ENCODE results near the gene NUP58.

Gene NUP58, protein sequence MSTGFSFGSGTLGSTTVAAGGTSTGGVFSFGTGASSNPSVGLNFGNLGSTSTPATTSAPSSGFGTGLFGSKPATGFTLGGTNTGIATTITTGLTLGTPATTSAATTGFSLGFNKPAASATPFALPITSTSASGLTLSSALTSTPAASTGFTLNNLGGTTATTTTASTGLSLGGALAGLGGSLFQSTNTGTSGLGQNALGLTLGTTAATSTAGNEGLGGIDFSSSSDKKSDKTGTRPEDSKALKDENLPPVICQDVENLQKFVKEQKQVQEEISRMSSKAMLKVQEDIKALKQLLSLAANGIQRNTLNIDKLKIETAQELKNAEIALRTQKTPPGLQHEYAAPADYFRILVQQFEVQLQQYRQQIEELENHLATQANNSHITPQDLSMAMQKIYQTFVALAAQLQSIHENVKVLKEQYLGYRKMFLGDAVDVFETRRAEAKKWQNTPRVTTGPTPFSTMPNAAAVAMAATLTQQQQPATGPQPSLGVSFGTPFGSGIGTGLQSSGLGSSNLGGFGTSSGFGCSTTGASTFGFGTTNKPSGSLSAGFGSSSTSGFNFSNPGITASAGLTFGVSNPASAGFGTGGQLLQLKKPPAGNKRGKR

DNA sequence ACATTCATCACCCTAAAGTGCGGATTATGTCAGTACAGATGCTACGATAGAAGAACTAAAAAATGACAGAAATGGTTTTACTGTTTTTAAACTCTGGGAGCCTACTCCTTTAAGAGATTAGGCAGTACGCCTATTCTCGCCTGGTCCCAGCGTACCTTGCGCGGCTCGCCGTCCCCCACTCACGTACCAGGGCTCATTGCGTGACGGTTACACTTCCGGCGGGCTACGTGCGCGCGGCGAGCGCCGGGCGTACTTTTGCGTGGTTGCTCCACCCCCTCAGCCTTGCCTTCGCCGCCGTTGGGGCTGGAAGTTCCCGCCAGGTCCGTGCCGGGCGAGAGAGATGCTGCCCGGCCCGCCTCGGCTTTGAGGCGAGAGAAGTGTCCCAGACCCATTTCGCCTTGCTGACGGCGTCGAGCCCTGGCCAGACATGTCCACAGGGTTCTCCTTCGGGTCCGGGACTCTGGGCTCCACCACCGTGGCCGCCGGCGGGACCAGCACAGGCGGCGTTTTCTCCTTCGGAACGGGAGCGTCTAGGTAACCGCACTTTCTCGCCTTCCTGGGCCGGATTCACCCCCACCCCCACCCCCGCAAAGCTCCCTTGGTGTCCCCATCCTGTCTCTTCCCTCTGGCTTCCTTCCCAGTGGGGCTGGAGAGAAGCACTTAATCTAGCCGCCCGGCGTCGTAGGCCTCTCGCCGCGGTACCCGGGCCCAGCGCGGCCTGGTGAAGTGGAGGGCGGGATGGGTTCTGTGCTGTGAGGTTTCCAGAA lies at the start of gene NUP58:
NUP58 (plus strand) TSS at position 279 of the 767 bp plus-strand sequence; CDS start at position 428, 149 bp downstream.
- peak; percentile 96 to 97 (median 97) for DNase-seq

DNA sequence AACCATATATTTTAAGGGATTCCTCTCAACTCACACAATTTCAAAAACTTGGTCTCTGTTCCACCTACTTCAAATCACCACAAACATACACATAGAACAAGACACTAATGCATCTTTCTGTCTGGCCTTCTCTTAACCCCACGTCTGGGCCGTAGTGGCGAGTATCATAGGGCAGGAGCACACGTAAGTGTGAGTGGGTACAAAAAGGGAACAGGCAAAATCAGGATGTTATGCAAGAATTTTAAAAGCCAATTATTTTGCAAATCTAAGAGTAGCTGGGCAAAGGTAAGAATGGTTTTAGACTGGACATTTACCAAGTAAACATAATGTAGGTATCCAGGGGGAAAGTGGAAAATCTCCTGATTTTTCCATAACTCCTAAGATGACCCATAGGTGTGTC lies 49.2 kb upstream of the NUP58 start:
- peak; percentile 45 to 56 (median 54) for DNase-seq

DNA sequence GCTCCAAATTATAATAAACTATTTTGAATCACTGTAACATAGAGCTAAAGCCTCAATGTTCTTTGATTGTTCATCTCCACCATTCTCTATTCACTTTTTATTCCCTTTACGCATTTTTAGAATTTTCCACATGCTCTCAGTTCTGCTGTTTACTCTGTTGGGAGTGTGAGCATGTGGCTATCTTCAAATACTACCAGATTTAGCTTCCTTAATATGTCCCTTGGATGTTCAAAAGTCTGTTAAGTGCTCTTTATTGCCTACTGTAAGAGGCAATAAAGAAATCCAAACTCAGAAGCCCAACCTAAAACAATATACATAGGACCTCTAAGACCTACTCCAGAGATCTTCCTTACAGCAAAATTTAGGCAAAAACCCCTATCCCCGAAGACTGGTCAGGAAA lies 48.7 kb upstream of the NUP58 start:
- no peak for DNase-seq

DNA sequence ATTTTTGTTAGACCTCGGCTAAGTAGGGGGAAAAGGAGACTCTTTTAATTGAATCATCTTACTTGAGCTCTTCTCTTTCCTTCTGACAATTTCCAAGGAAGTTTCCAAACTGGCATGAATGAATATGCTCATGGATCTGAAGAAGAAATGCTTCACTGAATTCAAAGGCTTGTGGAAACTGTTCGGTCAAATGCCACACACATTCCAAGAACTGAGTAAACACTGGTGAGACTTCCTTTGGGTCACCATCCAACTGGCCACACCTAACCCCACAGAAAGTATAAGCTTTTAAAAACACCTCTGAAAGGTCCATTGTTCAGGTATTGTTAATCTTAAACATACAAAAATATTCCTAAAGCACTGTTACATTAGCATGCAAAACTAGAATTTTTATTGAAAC lies 47.7 kb upstream of the NUP58 start:
- DNase-seq = no peak

DNA sequence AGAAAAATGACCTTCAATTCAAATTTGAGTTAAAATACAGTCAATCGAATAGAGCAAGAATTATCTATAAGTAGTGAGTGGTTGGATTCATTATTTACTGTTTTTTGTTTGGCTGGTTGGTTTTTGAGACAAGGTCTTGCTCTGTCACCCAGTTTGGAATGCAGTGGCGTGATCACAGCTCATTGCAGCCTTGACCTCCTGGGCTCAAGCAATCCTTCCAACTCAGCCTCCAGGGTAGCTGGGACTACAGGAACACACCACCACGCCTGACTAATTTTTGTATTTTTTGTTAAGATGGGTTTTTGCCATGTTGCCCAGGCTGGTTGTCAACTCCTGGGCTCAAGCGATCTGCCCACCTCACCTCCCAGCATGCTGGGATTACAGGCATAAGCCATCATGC lies 39.2 kb upstream of the NUP58 start:
- no peak for DNase-seq

DNA sequence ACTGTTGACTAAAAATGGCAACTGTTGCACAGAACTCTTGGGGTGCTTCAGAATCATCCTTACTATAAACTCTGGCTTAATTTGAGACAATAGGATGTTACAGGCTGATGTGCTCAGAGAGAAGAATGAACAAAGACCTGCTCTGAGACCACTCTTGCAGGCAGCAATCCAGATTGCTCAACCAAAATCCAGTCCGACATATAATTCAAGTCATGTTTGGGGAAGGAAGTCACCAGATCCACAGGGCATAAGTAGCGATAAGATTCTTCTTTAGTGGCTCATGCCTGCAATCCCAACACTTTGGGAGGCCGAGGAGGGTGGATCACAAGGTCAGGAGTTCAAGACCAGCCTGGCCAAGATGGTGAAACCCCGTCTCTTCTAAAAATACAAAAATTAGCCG lies 34.7 kb upstream of the NUP58 start:
- DNase-seq = no peak

DNA sequence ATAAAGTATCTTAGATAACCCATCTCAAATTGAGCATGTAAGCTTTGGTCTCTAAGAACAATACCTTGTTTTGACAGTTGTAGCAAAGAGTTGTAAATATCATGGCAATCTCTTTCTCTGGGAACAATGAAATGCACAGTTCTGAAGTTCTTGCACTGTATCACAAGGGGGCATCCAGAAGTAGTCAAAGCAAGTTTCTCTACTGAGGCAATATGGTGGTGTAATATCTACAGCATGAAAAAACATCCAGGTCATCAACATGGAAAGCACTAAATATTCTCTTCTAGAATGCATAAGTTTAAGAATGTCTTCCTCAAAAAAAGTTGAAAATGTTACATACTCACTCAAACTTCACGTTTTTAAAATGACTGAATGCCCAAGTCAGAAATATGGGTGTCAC lies 33.7 kb upstream of the NUP58 start:
- DNase-seq = peak; percentile 30 to 38 (median 33)

DNA sequence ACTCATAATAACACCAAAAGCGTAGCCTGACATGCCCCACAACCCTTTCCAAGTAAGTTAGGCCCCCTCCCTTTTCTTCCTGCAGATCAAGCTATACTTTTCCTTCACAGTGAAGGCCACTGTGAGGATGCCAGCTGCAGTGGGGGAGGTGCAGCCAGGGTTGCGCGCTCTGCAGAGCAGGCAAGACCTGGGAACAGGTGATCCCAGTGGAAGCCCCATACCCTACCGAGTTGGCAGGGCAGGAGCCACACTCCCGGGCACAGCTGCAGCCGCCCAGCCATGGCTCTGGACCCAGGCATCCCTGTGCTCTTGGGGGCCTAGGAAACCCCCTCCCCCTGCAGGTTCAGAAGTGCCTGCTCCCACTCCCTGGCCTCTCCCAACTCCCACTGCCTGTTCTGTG lies 32.9 kb upstream of the NUP58 start:
- no peak for DNase-seq

DNA sequence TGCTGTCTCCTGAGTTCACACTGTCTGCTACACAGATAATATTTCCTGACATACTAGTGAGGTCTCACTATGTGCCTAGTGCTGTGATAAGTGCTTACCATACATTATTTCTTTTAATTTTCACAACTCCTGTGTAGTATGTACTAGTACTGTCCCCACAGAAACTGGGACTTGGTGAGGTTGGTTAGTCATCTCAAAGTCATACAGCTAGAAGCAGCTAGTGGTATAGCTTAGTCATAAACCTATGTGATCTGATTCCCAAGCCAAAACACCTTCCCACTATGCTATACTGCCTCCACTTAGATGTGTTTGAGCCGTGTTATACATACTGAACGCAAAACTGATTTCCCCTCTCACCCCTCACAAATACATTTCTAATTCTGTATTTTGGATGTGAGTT lies 24.7 kb upstream of the NUP58 start:
- peak in 1 of 3 donors; percentile 32 for DNase-seq

DNA sequence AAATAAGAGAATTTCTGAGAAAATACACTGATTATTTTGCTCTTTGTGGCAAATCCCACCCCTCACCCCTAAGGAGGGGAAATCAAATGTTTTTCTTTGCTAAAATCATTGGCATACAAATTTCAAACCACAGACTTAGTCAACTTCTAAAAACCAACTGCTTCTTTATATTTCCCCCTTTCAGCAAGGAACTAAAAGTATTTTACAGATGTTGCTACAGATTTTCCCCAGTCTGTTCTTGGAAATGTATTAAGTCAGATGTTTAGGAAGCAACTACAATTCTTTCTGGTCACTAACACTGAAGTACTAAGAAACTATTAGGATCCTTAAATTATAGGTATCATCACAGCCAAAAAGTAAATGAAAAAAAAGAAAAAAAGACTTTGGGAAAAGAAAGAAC lies 21.0 kb upstream of the NUP58 start:
- DNase-seq = peak in 2 of 3 donors; percentile 25 to 59

DNA sequence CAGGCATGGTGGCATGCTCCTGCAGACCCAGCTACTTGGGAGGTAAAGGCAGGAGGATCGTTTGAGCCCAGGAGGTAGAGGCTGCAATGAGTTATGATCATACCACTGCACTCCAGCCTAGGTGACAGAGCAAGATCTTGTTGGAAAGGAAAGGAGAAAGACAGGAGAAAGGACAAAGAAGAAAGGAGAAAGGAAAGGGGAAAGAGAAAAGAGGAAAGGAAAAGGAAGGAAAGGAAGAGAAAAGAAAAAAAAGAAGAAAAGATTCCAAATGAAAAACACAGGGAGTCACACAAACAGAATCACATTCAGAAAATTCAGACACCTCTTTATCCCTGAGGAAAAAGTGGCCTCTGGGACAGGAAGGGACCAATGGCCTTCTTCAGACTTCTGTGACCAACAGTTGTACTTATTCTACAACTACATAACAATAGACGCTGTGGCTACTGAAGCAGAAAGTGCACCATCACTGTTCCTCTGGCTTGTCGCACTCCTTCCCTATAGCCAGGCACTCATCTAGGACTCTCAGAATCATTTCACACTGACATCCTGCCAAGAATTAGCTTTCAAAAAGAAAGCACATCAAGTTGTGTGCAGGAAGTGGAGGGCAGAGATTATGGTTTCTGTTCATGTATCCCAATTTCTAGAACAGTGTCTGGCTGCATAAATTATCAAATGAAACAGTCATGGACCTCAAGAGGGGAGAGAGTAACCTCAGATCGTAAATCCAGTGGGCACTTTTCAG lies 20.1 kb upstream of the NUP58 start:
- DNase-seq = no peak

DNA sequence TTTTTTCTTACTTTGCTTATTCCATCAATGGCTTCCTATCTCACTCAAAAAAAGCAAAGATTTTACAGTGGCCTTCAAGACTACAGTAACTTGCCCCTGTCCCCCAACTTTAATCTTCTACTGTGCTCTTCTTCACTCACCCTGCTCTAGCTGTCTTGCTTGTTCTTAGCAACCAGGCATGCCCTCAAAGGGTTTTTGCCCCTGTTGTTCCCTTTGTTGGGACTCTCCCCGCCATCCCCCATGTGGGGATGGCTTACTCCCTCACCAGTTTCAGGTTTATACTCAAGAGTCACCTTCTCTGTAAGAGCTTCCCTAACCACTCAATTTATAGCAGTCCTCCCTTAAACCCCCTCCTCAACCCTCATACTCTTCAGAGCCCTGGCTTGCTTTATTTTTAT lies 19.5 kb upstream of the NUP58 start:
- DNase-seq = no peak

DNA sequence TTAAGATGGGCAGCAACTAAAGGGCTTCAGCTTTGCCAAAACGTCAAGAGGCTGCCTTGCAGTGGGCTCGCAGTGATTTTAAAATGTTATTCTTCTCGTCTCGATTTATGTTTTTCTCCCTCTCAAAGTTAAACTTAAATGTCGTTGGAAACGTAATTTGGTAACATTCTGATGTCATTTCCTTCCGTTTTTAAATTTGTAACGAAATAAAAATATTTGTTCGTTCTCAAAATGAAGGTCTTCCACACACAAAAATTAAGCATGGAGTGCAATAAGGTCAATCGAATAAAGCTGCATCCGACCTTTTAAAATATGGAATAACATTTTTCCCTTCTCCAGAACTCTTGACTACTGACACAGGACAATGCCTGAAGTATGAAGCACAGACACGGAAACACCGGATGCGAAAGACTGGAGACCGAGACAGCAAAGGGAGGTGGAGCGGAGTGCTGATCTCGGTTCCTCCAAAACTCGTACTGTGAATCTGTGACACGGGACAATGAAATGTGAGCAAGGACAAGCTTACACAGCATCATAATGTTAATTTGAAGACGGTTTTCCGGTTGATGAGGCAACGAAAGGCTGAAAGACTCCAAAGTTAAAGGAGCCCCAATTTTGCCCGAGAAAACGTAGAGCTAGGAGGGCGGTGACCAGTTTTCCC lies 15.0 kb upstream of the NUP58 start:
- peak; percentile 62 to 72 (median 64) for DNase-seq

DNA sequence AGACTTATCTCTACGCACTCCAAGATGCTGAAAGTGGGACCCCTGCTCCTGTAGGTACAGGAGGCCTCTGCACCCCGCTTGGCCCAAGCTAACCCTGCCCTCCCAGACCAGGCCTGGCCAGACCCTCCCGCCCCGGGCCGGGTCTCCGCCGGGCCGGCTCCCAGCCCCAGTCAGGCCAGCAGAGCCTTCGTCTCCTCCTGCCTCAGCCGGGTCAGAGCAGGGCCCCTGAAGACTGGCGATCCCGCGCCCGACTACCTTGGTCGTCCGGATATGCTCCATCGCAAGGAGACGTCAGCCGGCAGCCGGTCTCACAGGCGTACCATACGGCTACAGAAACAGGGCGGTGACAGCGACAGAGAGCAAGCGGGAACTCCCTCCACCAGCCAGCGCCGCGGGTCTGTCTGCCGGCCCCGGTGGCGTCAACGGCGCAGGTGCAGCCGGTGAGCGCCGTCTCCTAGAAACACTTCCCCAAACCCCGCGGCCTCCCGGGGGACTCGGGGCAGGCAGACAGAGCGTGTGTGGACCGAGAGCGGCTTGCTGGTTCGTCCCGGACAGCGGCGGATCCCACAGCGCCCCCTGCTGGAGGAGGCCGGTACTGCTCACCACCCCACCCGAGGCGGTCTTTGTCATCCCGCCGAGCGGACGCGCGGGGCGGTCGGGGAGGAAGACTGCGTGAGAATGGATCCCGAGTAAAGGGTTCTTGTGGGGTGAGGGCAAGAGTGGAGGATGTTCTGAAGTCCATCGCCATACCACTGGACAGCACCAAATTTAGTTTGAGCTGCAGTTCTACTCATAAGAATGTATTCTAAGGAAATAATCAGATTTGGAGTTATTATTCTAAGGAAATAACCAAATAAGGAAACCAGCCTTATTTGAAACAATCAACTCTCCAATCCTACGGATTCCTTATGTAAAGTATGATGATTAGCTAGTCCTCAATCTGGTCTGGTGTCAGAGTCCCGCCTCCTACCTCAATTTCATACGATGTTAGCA lies 14.2 kb upstream of the NUP58 start, which contains the start of gene MTMR6:
MTMR6 (minus strand) TSS at position 520 of the 993 bp plus-strand sequence; CDS start at position 279, 241 bp downstream.
- peak; percentile 88 to 94 (median 94) for DNase-seq

DNA sequence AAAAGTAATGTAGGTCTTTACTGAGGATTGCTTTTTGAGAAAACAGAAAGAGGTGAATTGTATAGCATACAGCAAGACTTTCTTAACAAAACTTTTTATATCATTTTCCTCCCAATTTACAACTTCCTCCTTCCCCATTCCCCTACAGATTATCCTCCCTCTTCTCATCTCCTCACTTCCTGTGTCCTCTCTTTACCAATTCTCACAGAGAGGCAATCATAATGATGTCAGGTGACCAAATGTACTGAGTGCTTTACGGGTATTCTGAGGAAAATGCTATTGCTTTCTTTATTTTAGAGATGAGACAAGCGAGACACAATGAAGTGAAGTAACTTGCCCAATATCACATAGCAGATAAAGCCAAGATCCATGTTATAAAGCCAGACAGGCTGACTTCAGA lies 12.5 kb upstream of the NUP58 start:
- DNase-seq = peak in 1 of 3 donors; percentile 46

DNA sequence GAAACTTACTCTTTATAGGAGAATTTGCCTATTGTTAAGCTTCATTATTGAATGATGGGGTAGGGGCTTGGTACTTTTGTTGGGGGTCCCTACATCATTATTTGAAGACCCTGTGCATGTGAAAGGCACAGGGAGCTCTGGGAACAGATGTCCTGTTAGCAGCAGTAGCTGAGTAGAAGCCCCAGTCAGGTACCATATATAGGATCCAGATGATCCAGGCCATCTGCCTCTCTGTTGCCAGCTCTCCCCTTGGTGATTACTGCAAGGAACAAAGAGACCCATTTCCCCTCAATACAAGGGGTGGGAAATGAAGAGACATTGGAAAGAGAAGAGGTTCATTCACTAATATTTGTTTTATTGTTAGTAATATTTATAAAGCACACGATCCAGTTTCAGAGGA lies 9.7 kb upstream of the NUP58 start:
- no peak for DNase-seq

DNA sequence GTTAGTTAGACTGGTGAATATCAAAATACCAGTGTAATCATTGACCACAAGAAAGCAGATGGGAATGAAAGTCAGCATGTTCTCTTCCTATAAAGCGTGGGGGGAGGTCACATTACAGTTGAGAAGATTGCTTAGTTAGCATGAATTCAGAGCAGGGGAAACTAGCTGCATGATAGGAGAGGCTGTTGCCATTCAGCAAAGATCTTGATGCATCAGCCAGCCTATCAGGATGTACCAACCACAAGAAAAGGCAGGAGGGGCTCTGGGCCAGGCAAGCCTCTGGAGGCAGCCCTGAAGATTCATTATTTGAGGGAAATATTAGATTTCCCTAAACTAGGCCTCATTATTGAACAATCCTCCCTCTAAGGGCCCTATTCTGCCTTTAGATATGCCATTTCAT lies 9.1 kb upstream of the NUP58 start:
- DNase-seq = peak; percentile 55 to 81 (median 55)

DNA sequence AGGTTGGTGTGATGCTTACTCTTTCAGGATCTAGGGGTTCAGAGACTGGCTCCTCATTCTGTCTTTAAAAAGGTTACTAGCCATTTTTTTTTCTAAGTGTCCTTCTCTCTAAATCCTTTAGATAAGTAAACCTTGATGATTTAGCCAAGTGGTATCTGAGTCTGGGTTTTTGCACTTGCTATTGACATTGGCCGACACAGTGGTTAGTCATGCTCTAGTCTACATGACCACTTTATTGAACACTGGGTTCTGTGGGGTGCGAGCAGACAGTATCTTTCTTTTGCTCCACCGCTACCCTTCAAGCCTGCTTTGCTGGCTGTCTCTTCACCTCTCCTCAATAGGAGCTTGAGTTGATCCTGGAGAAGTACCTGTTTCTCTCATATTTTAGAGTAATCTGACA lies 6.2 kb upstream of the NUP58 start:
- no peak for DNase-seq

DNA sequence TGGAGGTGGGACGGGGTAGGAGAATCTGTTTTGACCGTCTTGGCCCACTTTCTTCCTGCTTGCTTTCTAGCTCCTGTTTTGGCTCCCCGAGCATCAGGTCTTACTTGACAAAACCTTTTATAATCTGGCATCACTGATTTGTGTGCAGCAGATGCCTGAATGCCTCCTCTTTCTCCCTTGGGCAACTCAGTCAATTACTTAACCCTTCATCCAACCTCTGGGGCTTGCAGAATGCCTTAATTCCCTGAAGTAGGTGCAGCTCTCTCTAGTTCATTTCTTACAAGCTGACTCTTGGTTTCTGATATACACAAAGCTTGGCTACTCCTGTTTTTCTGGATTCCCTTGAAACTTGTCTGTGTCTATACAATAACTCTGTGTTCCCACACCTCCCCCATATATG lies 5.7 kb upstream of the NUP58 start:
- no peak for DNase-seq

DNA sequence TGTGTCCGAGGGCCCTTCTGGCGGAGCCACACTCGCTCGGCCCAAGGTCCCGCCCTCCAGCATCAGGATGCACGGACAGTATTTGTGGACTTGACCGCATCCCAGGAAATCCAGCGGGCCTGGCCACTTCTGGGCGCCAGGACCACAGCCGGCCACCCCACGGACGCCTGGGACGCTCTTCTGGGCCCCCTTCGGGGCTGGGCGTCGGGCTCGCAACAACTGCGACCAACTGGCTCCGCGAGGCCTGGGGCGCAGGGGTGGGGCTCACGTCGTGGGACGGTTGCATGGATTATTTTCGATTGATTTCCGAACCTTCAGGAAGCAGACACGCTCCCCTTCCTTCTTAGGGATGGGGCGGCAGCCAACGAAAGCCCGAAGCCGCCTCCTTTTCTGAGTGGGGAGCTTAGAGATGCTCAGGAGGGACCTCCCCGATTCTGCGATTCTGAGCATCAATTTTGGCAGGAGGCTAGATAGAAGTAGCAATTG lies 521 bp upstream of the NUP58 start:
- DNase-seq = peak in 1 of 3 donors; percentile 18

DNA sequence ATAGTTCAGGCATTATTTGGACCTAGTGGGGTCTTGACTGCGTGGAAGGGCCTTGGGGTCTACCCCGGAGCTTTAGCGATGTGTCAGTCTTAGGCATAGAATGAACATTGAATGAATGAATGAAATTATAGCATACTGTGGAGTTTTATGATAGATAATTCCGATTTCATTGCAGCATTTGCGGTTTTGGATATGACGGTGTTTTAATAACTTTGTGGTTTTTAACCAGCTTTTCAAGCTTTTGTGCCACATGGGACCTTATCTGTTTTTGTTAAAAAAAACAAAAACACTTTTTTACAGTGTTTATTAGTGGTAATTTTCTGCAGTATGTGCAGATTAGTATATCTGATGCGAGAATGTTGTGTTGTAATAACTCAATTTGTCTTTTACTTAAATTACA lies 696 bp downstream of the NUP58 start:
- DNase-seq = no peak

All from suppressor macrophage treated with lipopolysaccharide for 1 hour (primary cell).